GM12801 (cell line): Measurements from ENCODE around the gene TFPT.

Experiments
- CTCF ChIP-seq: IDR thresholded peaks from one replicate; pipeline ENCODE4 v1.5.1; 2011; ENCODE audit warnings: control low read depth; ENCODE audit not compliant: insufficient read length; ENCODE audit errors: extremely low read depth

TFPT gene

GRCh38 chr19:54152878-54153524 lies 37.5 kb upstream of the TFPT start:
- no peak for TF ChIP-seq CTCF

DNA sequence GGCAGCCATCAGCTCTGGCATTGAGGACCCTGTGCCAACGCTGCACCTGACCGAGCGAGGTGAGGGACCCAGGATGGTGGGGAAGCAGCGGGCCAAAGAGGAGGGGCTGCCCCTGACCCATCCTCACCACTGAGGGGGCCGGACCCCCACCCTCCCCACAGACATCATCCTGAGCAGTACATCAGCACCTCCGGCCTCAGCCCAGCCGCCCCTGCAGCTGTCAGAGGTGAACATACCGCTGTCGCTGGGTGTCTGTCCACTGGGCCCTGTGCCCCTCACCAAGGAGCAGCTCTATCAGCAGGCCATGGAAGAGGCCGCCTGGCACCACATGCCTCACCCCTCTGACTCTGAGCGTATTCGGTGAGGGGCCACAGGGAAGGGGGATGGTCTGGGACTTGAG lies 36.8 kb upstream of the TFPT start:
- no peak for TF ChIP-seq CTCF

- no peak for TF ChIP-seq CTCF
Observed at GRCh38 chr19:54151362-54152035, 36.0 kb upstream of the TFPT start.

DNA sequence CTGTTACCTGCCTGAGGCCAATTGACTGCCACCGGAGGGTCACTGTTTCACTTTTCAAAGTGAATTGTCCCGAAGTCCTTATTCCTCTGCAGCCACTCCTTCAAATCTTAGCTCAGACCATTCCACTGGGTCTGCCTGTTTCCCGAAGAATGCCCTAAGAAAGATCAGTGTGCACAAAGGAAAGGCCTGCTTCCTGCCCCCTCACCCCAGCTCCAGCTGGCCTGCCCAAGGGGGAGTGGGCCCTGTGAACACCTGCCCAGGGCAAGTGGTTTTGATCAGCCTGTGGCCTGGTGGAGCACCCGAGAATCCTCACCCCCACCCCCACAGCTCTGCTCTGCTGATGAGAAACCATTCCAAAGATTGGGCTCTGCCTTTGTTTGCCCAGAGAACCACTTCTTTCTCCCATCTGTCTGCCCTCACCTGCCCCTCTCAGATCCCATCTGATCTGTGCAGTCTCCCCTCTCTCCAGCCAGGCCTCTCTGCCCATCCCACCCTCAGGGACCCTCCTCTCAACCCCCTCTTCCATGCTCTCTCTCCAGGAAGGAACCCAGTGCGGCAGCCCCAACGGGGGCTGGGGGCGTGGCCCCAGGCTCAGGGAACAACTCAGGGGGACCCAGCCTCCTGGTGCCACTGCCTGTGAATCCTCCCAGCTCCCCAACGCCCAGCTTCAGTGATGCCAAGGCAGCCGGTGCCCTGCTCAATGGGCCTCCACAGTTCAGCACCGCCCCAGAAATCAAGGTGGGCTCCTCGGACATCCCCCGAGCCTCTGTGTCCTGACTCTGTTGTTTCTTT lies 33.8 kb upstream of the TFPT start:
- TF ChIP-seq CTCF, result no peak

- TF ChIP-seq CTCF, result no peak
Observed at GRCh38 chr19:54148158-54148557, 32.7 kb upstream of the TFPT start.

- TF ChIP-seq CTCF, result no peak
Observed at GRCh38 chr19:54147676-54148075, 32.2 kb upstream of the TFPT start.

DNA sequence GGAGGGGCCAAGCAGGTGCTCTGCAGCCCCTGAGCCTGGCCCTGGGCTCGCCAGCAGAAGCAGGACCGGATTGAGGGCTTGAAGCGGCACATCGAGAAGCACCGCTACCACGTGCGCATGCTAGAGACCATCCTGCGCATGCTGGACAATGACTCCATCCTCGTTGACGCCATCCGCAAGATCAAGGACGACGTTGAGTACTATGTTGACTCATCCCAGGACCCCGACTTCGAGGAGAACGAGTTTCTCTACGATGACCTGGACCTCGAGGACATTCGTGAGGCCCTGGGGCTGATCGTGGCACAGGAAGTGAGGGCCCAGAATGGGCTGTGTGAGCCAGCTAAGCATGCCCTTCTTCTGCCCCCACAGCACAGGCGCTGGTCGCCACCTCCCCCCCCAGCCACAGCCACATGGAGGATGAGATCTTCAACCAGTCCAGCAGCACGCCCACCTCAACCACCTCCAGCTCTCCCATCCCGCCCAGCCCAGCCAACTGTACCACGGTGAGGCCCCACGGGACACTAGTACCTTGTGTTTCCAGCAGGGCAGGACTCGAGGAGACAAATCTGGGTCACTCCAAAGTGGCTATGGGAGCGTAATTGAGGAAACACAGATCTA lies 30.2 kb upstream of the TFPT start:
- TF ChIP-seq CTCF, result no peak
